GM23338 (cell line): ENCODE data around the gene SLC66A1. TPM values are rescaled to one million over a fixed set of nuclear protein-coding genes. Genes with fewer than 3 reads are reported as not detected.

Source experiments
- ATAC-seq: fragments of 200-7000 bp; cut with Tn5 transposase; 3 replicates; pipeline ENCODE4 v1.9.1; 2020
- DNase-seq: peaks from one replicate; pipeline ENCODE4 v3.0.0-alpha.2; 2015; ENCODE audit warnings: low spot score
- H2AFZ ChIP-seq: fragments of 200-600 bp; sonication (generic); 2 replicates; pipeline ENCODE4 v1.8.0; 2016; ENCODE audit warnings: antibody characterized with exemption, mild to moderate bottlenecking, moderate library complexity
- H3F3A ChIP-seq: fragments of 200-600 bp; sonication (generic); replicated peaks from 2 replicates; pipeline ENCODE4 v1.8.0; 2017; ENCODE audit warnings: antibody characterized with exemption, mixed run types, low read depth
- H3K27ac ChIP-seq: fragments of 200-600 bp; sonication (generic); 2 replicates; pipeline ENCODE4 v1.6.1; 2016; ENCODE audit warnings: low read depth
- H3K27me3 ChIP-seq: fragments of 200-600 bp; sonication (generic); 2 replicates; pipeline ENCODE4 v1.8.0; 2016; ENCODE audit warnings: mild to moderate bottlenecking, mixed run types, moderate library complexity; ENCODE audit not compliant: insufficient read depth
- H3K36me3 ChIP-seq: fragments of 200-600 bp; sonication (generic); 2 replicates; pipeline ENCODE4 v1.8.0; 2016; ENCODE audit warnings: mild to moderate bottlenecking; ENCODE audit not compliant: insufficient read depth
- H3K4me1 ChIP-seq: fragments of 200-600 bp; sonication (generic); 2 replicates; pipeline ENCODE4 v1.8.0; 2016; ENCODE audit warnings: mild to moderate bottlenecking, moderate library complexity; ENCODE audit not compliant: insufficient read depth
- H3K4me2 ChIP-seq: fragments of 200-600 bp; sonication (generic); 2 replicates; pipeline ENCODE4 v1.7.1; 2017; ENCODE audit warnings: mixed run types
- H3K4me3 ChIP-seq: fragments of 200-600 bp; sonication (generic); 2 replicates; pipeline ENCODE4 v1.6.1; 2016; ENCODE audit warnings: mixed run types
- H3K79me2 ChIP-seq: fragments of 200-600 bp; sonication (generic); replicated peaks from 2 replicates; pipeline ENCODE4 v1.8.0; 2017; ENCODE audit warnings: mild to moderate bottlenecking; ENCODE audit not compliant: insufficient read depth
- H3K9me2 ChIP-seq: fragments of 200-600 bp; sonication (generic); 2 replicates; pipeline ENCODE4 v1.8.0; 2017; ENCODE audit not compliant: insufficient read depth
- H4K20me1 ChIP-seq: fragments of 200-600 bp; sonication (generic); replicated peaks from 2 replicates; pipeline ENCODE4 v1.8.0; 2017; ENCODE audit warnings: mild to moderate bottlenecking; ENCODE audit not compliant: insufficient read depth
- H3K27ac Mint-ChIP-seq: 2 replicates; pipeline ENCODE4 v1.8.0; 2020; ENCODE audit warnings: inconsistent platforms, mild to moderate bottlenecking, moderate library complexity, mixed read lengths
- H3K27me3 Mint-ChIP-seq: 3 replicates; pipeline ENCODE4 v1.8.0; 2022; ENCODE audit warnings: low read depth, mild to moderate bottlenecking, moderate library complexity, mixed read lengths, inconsistent platforms; ENCODE audit not compliant: insufficient read depth, poor library complexity
- H3K36me3 Mint-ChIP-seq: 3 replicates; pipeline ENCODE4 v1.8.0; 2021; ENCODE audit warnings: low read depth, mild to moderate bottlenecking, inconsistent platforms, moderate library complexity, mixed read lengths
- H3K4me1 Mint-ChIP-seq: 3 replicates; pipeline ENCODE4 v1.8.0; 2020; ENCODE audit warnings: mild to moderate bottlenecking, inconsistent platforms, mixed read lengths
- H3K4me3 Mint-ChIP-seq: 3 replicates; pipeline ENCODE4 v1.8.0; 2021; ENCODE audit warnings: moderate library complexity, mild to moderate bottlenecking, inconsistent platforms, mixed read lengths
- H3K9me3 Mint-ChIP-seq: 3 replicates; pipeline ENCODE4 v1.8.0; 2020; ENCODE audit warnings: moderate library complexity, mild to moderate bottlenecking, inconsistent platforms, mixed read lengths
- REST ChIP-seq: IDR thresholded peaks from one replicate; pipeline ENCODE4 v1.6.1; 2018; ENCODE audit warnings: antibody characterized with exemption; ENCODE audit not compliant: unreplicated experiment
- STAT1 ChIP-seq: IDR thresholded peaks from one replicate; pipeline ENCODE4 v1.6.1; 2016; ENCODE audit warnings: antibody characterized with exemption; ENCODE audit not compliant: unreplicated experiment
- ZNF462 ChIP-seq: fragments of 250-450 bp; sonication (Bioruptor Pico); IDR thresholded peaks from 2 replicates; pipeline ENCODE4 v1.5.0; 2020; ENCODE audit warnings: mild to moderate bottlenecking, moderate library complexity
- polyA plus RNA-seq: library from polyadenylated mRNA; unstranded; fragments of >200 nt; fragmentation: Nextera tagmentation; extraction: Ambion mirVana; gene quantifications from 2 replicates; pipeline ENCODE4 v1.2.1, GENCODE V29; 2016
- total RNA-seq: library from RNA; depleted of rRNA; stranded (reverse); fragments of >200 nt; shearing (Covaris generic); gene quantifications from 2 replicates; pipeline ENCODE4 v1.2.3, GENCODE V29; 2014

Gene SLC66A1
- total and polyA plus RNA-seq, 2 experiments from 2014 or later = 6.9 to 19.7 TPM

DNA sequence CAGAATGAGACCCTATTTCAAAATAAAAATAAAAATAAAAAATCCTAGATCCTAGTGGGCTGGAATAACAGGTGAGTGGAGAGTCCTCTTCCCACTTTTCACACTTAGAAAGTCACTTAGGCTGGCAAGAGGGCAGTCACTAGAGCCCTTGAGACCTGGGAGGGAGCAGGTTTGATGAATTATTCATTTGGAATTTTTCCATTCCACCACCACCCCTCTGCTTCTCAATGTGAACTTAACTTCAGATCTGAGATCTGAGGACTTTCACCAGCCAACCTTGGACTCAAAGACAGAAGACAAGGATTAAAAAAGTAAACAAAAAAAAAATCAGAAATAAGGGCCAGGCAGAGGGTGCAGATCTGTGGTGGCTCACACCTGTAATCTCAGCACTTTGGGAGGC lies 40.1 kb upstream of the SLC66A1 start:
- Histone ChIP-seq H3K4me1 (no peaks in the 10 kb centered on the region), H3K79me2 (no peaks in the 10 kb centered on the region), H3K4me3 (no peak overlapping the region), H3K27ac (no peak overlapping the region), H3F3A (no peaks in the 10 kb centered on the region), H3K4me2 (no peak overlapping the region), H3K36me3 (no peaks in the 10 kb centered on the region), H2AFZ (no peak overlapping the region), H3K27me3 (peaks cover 34% of the 10 kb centered on the region), H3K9me2 (no peaks in the 10 kb centered on the region), H4K20me1 (no peaks in the 10 kb centered on the region)
- Mint-ChIP-seq H3K27ac (no peak overlapping the region), H3K9me3 (peaks cover 3% of the 10 kb centered on the region; the same call in 2 of the 3 replicates), H3K27me3 (peaks cover 32% of the 10 kb centered on the region), H3K4me3 (no peak overlapping the region), H3K36me3 (peaks cover 2% of the 10 kb centered on the region; the same call in 2 of the 3 replicates), H3K4me1 (peaks cover 3% of the 10 kb centered on the region; the same call in 1 of the 3 replicates)
- TF ChIP-seq ZNF462 (CRISPR knock-in tag) (no peak), STAT1 (no peak), REST (no peak)
- DNase-seq = no peak
- no peak for ATAC-seq
